Adipose tissue (tissue), 3 donors: ENCODE data around the gene TMEM255B. TPM values are rescaled to one million over a fixed set of nuclear protein-coding genes. Genes with fewer than 3 reads are reported as not detected.
"Not testable (repeated sequence)": the region's sequence is repeated elsewhere in the genome, so short reads cannot be mapped to it uniquely, and the experiment has no call there.

Experiments
- H3K27ac ChIP-seq: one replicate; pipeline ENCODE4 v1.5.1; 2013; ENCODE audit warnings: low read depth, low read length
- WGBS, 3 donors: extraction: QIAGEN DNeasy Blood & Tissue Kit; methylation state at CpG; one replicate each; pipeline ENCODE4 v1.1.7; 2013; 5-methylcytosine and 5-hydroxymethylcytosine counted together
- polyA plus RNA-seq, 3 donors: library from polyadenylated mRNA; stranded (reverse); fragments of 200-250 nt; gene quantifications; one replicate each; pipeline ENCODE4 v1.2.3, GENCODE V29; 2013
- donor health status: healthy with polysubstance abuse.
- donor health status: Bipolar disorder and iron deficiency.
- donor health status: healthy.

TMEM255B gene
- polyA plus RNA-seq, 3 donors, result 3.9 to 24.7 (median 14.2) TPM

- H3K27ac ChIP-seq, result not testable (repeated sequence)
- 94 to 96% (median 94%) methylated on average over 17 of the region's 17 CpGs for WGBS, 3 donors
These were observed 75.0 kb downstream of the TMEM255B start for GRCh38 chr13:113834006-113834405.

GRCh38 chr13:113834496-113835200 is 75.6 kb downstream of the TMEM255B start:
- 90 to 94% (median 90%) methylated on average over 36 to 38 of the region's 38 CpGs for WGBS, 3 donors
- H3K27ac ChIP-seq, result no peak overlapping the region

- no peak overlapping the region for H3K27ac ChIP-seq
- WGBS, 3 donors, result 90 to 92% (median 90%) methylated on average over 33 to 37 of the region's 37 CpGs
These were observed 76.6 kb downstream of the TMEM255B start for GRCh38 chr13:113835461-113836270.

GRCh38 chr13:113836768-113837559 is 77.9 kb downstream of the TMEM255B start:
- no peak overlapping the region for H3K27ac ChIP-seq
- WGBS, 3 donors, result 36 to 52% (median 47%) methylated on average over 19 of the region's 19 CpGs

GRCh38 chr13:113837560-113838355 is 78.7 kb downstream of the TMEM255B start:
- 33 to 69% (median 47%) methylated on average over 16 of the region's 16 CpGs for WGBS, 3 donors
- H3K27ac ChIP-seq, result no peak overlapping the region

GRCh38 chr13:113838711-113839201 is 79.7 kb downstream of the TMEM255B start:
- 78 to 87% (median 83%) methylated on average over 8 of the region's 8 CpGs for WGBS, 3 donors
- no peak overlapping the region for H3K27ac ChIP-seq

GRCh38 chr13:113839536-113840204 is 80.6 kb downstream of the TMEM255B start:
- WGBS, 3 donors, result 79 to 90% (median 81%) methylated on average over 24 of the region's 24 CpGs
- no peak overlapping the region for H3K27ac ChIP-seq

GRCh38 chr13:113840541-113841352 is 81.7 kb downstream of the TMEM255B start:
- no peak overlapping the region for H3K27ac ChIP-seq
- WGBS, 3 donors, result 68 to 79% (median 72%) methylated on average over 35 of the region's 35 CpGs

- no peak overlapping the region for H3K27ac ChIP-seq
- 39 to 83% (median 66%) methylated on average over 15 of the region's 15 CpGs for WGBS, 3 donors
These were observed 82.3 kb downstream of the TMEM255B start for GRCh38 chr13:113841353-113841650.

- 91 to 94% (median 93%) methylated on average over 29 of the region's 29 CpGs for WGBS, 3 donors
- no peak overlapping the region for H3K27ac ChIP-seq
These were observed 83.5 kb downstream of the TMEM255B start for GRCh38 chr13:113842336-113843062.

GRCh38 chr13:113843063-113843654 is 84.1 kb downstream of the TMEM255B start:
- 90 to 93% (median 91%) methylated on average over 28 to 30 of the region's 30 CpGs for WGBS, 3 donors
- H3K27ac ChIP-seq, result no peak overlapping the region

- 58 to 80% (median 59%) methylated on average over 26 of the region's 26 CpGs for WGBS, 3 donors
- H3K27ac ChIP-seq, result no peak overlapping the region
These were observed 85.0 kb downstream of the TMEM255B start for GRCh38 chr13:113843864-113844556.

- WGBS, 3 donors, result 91 to 96% (median 93%) methylated on average over 13 of the region's 13 CpGs
- H3K27ac ChIP-seq, result no peak overlapping the region
These were observed 86.0 kb downstream of the TMEM255B start for GRCh38 chr13:113845055-113845454.

- 87 to 90% (median 90%) methylated on average over 30 of the region's 30 CpGs for WGBS, 3 donors
- no peak overlapping the region for H3K27ac ChIP-seq
These were observed 87.0 kb downstream of the TMEM255B start for GRCh38 chr13:113845723-113846635.
